Medulla oblongata (tissue), 1 donor: ENCODE data around the gene GRID1.
A peak's percentile ranks its signal among the peaks of the same experiment; 100 is the strongest.

Source experiments
- DNase-seq: peaks from one replicate; pipeline ENCODE4 v3.0.0-alpha.2; 2015; ENCODE audit errors: extremely low spot score

GRID1 gene

GRCh38 chr10:86266446-86267242 lies 100.0 kb downstream of the GRID1 start:
- no peak for DNase-seq

GRCh38 chr10:86265895-86266259 lies 100.7 kb downstream of the GRID1 start:
- no peak for DNase-seq

GRCh38 chr10:86265236-86265894 lies 101.2 kb downstream of the GRID1 start:
- no peak for DNase-seq

- DNase-seq, result no peak
Observed at GRCh38 chr10:86264481-86265231, 101.9 kb downstream of the GRID1 start.

- no peak for DNase-seq
Observed at GRCh38 chr10:86263907-86264306, 102.7 kb downstream of the GRID1 start.

GRCh38 chr10:86263209-86263608 lies 103.4 kb downstream of the GRID1 start:
- no peak for DNase-seq

GRCh38 chr10:86262688-86263181 lies 103.9 kb downstream of the GRID1 start:
- DNase-seq, result peak; percentile 92

- peak; percentile 79 for DNase-seq
Observed at GRCh38 chr10:86261941-86262687, 104.5 kb downstream of the GRID1 start.

GRCh38 chr10:86261470-86261869 lies 105.1 kb downstream of the GRID1 start:
- no peak for DNase-seq

GRCh38 chr10:86260564-86260963 lies 106.0 kb downstream of the GRID1 start:
- DNase-seq, result no peak

GRCh38 chr10:86259901-86260562 lies 106.6 kb downstream of the GRID1 start:
- DNase-seq, result no peak

- DNase-seq, result no peak
Observed at GRCh38 chr10:86258941-86259340, 107.7 kb downstream of the GRID1 start.

- peak; percentile 90 for DNase-seq
Observed at GRCh38 chr10:86258499-86258898, 108.1 kb downstream of the GRID1 start.

- no peak for DNase-seq
Observed at GRCh38 chr10:86257683-86258082, 108.9 kb downstream of the GRID1 start.

GRCh38 chr10:86256690-86257315 lies 109.8 kb downstream of the GRID1 start:
- DNase-seq, result no peak

- no peak for DNase-seq
Observed at GRCh38 chr10:86255405-86256251, 111.0 kb downstream of the GRID1 start.

GRCh38 chr10:86254526-86255174 lies 111.9 kb downstream of the GRID1 start:
- no peak for DNase-seq

- DNase-seq, result no peak
Observed at GRCh38 chr10:86254081-86254480, 112.5 kb downstream of the GRID1 start.
